Measurements from ENCODE around the gene LAMA5. TPM values are rescaled to one million over a fixed set of nuclear protein-coding genes. Genes with fewer than 3 reads are reported as not detected.

The LAMA5 gene
- total and polyA plus RNA-seq, 4 donors = 116 to 315 (median 244) TPM

DNA sequence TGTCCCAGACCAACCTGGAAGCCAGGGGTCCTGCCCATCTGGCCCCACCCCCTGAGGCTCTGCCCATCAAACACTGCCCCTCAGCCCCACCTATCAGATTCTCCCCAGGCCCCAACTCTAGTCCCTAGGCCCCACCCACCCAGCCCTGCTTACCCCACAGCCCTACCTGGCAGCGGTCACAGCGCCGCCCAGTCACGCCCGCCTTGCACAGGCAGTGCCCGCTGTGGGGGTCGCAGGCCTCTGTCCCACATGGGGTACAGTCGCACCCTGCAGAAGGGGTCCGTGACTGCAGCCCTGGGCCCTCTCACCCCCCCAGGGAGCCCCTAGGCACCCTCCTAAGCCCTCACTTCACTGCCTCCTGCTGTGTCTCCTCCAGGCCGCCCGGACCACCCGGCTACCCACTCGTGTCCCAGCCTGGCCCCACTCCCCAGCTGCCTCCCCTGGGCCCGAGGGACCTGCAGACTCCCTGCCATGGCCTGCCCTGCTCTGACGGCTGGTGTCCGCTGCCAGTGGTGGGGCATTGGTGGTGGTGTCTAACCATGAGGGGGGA, 44.5 kb downstream of the LAMA5 start:
- no peak for ATAC-seq (ENCODE audit: insufficient read depth, low FRiP score)
- no peak overlapping the region for H3K27ac ChIP-seq (ENCODE audit: low read depth in 1 of 2, low read length in 1 of 2)
- no peaks in the 10 kb centered on the region for H3K9me3 ChIP-seq (ENCODE audit: control insufficient read depth in 4 of 4, insufficient read depth in 3 of 4, low read length in 3 of 4)
- TF ChIP-seq, protein P1, sequence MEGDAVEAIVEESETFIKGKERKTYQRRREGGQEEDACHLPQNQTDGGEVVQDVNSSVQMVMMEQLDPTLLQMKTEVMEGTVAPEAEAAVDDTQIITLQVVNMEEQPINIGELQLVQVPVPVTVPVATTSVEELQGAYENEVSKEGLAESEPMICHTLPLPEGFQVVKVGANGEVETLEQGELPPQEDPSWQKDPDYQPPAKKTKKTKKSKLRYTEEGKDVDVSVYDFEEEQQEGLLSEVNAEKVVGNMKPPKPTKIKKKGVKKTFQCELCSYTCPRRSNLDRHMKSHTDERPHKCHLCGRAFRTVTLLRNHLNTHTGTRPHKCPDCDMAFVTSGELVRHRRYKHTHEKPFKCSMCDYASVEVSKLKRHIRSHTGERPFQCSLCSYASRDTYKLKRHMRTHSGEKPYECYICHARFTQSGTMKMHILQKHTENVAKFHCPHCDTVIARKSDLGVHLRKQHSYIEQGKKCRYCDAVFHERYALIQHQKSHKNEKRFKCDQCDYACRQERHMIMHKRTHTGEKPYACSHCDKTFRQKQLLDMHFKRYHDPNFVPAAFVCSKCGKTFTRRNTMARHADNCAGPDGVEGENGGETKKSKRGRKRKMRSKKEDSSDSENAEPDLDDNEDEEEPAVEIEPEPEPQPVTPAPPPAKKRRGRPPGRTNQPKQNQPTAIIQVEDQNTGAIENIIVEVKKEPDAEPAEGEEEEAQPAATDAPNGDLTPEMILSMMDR (IDR thresholded peaks at IDR 0.05; ENCODE audit: control extremely low read depth, extremely low read depth) = no peak
- peaks cover 0 to 76% (median 7%) of the 10 kb centered on the region in 4 donors for H3K36me3 ChIP-seq (ENCODE audit: control insufficient read depth in 4 of 4, insufficient read depth in 4 of 4, low read length in 4 of 4)
- DNase-seq = no peak
- H3K27me3 ChIP-seq (ENCODE audit: control insufficient read depth in 3 of 3, insufficient read depth in 3 of 3, low read length in 2 of 3) = no peaks in the 10 kb centered on the region
- no peak overlapping the region for H3K4me3 ChIP-seq
- 95% methylated on average over 15 to 16 of the region's 16 CpGs for WGBS, 2 donors
- H3K9ac ChIP-seq (ENCODE audit: insufficient read depth in 1 of 2, low read length in 2 of 2) = no peak overlapping the region
- H3K4me1 ChIP-seq (ENCODE audit: control insufficient read depth in 5 of 5, insufficient read depth in 5 of 5, low read length in 5 of 5) = no peaks in the 10 kb centered on the region

DNA sequence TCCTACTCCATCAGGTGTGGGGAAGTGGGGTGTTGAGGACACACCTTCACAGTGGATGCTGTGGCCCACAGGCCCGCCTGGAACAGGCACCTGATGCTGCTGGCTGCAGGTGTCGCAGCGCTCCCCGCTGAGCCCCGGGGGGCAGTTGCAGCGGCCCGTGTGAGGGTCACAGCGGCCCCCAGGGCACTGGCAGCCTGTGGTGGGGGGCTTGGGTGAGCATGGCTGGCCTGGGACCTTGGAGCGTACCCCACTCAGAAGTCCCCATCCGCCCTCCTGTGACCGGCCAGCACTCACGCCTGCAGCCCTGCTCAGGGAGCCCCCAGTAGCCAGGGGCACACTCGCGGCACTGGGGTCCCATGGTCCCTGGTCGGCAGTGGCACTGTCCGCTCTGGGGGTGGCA, 45.1 kb downstream of the LAMA5 start:
- H3K27me3 ChIP-seq (ENCODE audit: control insufficient read depth in 3 of 3, insufficient read depth in 3 of 3, low read length in 2 of 3) = no peaks in the 10 kb centered on the region
- H3K4me1 ChIP-seq (ENCODE audit: control insufficient read depth in 5 of 5, insufficient read depth in 5 of 5, low read length in 5 of 5) = no peaks in the 10 kb centered on the region
- H3K4me3 ChIP-seq = no peak overlapping the region
- ATAC-seq (ENCODE audit: insufficient read depth, low FRiP score) (no peak), DNase-seq (no peak)
- no peak overlapping the region for H3K27ac ChIP-seq (ENCODE audit: low read depth in 1 of 2, low read length in 1 of 2)
- WGBS, 2 donors = 97 to 99% methylated on average over 15 to 16 of the region's 16 CpGs
- H3K9ac ChIP-seq (ENCODE audit: insufficient read depth in 1 of 2, low read length in 2 of 2) = no peak overlapping the region
- H3K36me3 ChIP-seq (ENCODE audit: control insufficient read depth in 4 of 4, insufficient read depth in 4 of 4, low read length in 4 of 4) = peaks cover 0 to 76% (median 6%) of the 10 kb centered on the region in 4 donors
- no peaks in the 10 kb centered on the region for H3K9me3 ChIP-seq (ENCODE audit: control insufficient read depth in 4 of 4, insufficient read depth in 3 of 4, low read length in 3 of 4)
- TF ChIP-seq, protein P1 (IDR thresholded peaks at IDR 0.05; ENCODE audit: control extremely low read depth, extremely low read depth) = no peak

DNA sequence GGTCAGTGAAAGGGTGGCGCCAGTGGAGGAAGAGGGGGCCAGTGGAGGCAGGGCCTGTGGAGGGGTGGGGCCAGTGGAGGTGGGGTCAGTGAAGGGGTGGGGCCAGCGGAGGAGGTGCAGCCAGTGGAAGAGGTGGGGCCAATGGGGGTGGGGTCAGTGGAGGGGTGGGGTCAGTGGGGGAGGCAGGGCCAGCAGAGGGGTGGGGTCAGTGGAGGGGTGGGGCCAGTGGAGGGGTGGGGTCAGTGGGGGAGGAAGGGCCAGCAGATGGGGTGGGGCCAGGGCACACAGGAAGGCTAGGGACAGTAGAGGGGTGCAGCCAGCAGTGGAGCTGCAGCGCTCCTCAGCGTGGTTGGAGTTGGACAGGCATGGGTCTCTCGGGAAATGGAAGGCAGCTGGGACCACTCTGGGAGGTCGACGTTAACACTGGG, 45.6 kb downstream of the LAMA5 start:
- no peaks in the 10 kb centered on the region for H3K9me3 ChIP-seq (ENCODE audit: control insufficient read depth in 4 of 4, insufficient read depth in 3 of 4, low read length in 3 of 4)
- ATAC-seq (ENCODE audit: insufficient read depth, low FRiP score) = no peak
- peaks cover 0 to 76% (median 6%) of the 10 kb centered on the region in 4 donors for H3K36me3 ChIP-seq (ENCODE audit: control insufficient read depth in 4 of 4, insufficient read depth in 4 of 4, low read length in 4 of 4)
- no peaks in the 10 kb centered on the region for H3K27me3 ChIP-seq (ENCODE audit: control insufficient read depth in 3 of 3, insufficient read depth in 3 of 3, low read length in 2 of 3)
- WGBS, 2 donors = 91 to 96% methylated on average over 7 of the region's 7 CpGs
- H3K4me3 ChIP-seq = no peak overlapping the region
- no peak for DNase-seq
- TF ChIP-seq, protein P1 (IDR thresholded peaks at IDR 0.05; ENCODE audit: control extremely low read depth, extremely low read depth) = no peak
- no peak overlapping the region for H3K9ac ChIP-seq (ENCODE audit: insufficient read depth in 1 of 2, low read length in 2 of 2)
- H3K27ac ChIP-seq (ENCODE audit: low read depth in 1 of 2, low read length in 1 of 2) = no peak overlapping the region
- no peaks in the 10 kb centered on the region for H3K4me1 ChIP-seq (ENCODE audit: control insufficient read depth in 5 of 5, insufficient read depth in 5 of 5, low read length in 5 of 5)
